Lower leg skin (tissue), 4 donors: Measurements from ENCODE around the gene METRNL. TPM values are rescaled to one million over a fixed set of nuclear protein-coding genes. Genes with fewer than 3 reads are reported as not detected.
"Not testable (repeated sequence)": the region's sequence is repeated elsewhere in the genome, so short reads cannot be mapped to it uniquely, and the experiment has no call there.

ENCODE experiments used
- DNase-seq, 2 donors: peaks; one replicate each; pipeline ENCODE4 v3.0.0-alpha.2; 2019; ENCODE audit warnings: low spot score in 2 of 2
- H3K4me3 ChIP-seq: fragments of 200-600 bp; sonication (generic); 2 replicates; pipeline ENCODE4 v1.5.1; 2017; ENCODE audit warnings: mild to moderate bottlenecking, low read depth; ENCODE audit not compliant: poor library complexity, severe bottlenecking
- POLR2A ChIP-seq, 2 donors: fragments of 450-650 bp; IDR thresholded peaks; one replicate each; pipeline ENCODE4 v1.6.1; 2016 to 2017; ENCODE audit warnings: antibody characterized with exemption in 2 of 2, mild to moderate bottlenecking in 1 of 2, moderate library complexity in 1 of 2
- WGBS, 2 donors: methylation state at CpG; one replicate each; pipeline ENCODE4 v1.1.5; 2018; 5-methylcytosine and 5-hydroxymethylcytosine counted together
- intact Hi-C: fragments of 100-400 bp; cut with DNase I; formaldehyde crosslinking; loops from one replicate; pipeline ENCODE4 v1.15.0; 2023; ENCODE audit warnings: low total_unique reads
- total RNA-seq, 4 donors: library from RNA; depleted of rRNA; stranded (reverse); fragments of >200 nt; gene quantifications; one replicate each; pipeline ENCODE4 v1.1.0, GENCODE V29; 2016
- TF ChIP-seq, protein P1 (sequence below), 3 donors: fragments of 450-650 bp; IDR thresholded peaks; one replicate each; pipeline ENCODE4 v1.5.1; 2016; ENCODE audit warnings: antibody characterized with exemption in 3 of 3, mild to moderate bottlenecking in 3 of 3, moderate library complexity in 2 of 3

METRNL gene
- total RNA-seq, 4 donors from 2014 or later: 208 to 343 (median 296) TPM

DNA sequence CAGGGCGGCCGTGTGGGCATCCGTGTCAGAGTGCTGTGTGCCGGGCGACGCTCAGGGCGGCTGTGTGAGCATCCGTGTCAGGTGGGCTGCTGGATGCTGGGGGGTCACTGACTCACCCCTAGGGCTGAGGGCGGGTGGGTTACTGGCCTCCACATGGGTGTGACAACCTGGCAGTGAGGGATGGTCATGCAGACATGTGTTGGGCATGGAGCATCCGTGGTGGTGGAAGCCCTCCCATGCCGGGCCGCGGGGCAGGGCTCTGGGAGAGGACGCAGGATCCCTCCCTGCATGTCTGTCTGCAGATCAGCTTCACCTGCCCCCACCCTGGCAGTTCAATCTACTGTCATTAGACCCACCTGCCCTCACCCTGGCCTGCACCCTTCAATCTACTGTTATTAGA, 56.3 kb downstream of the METRNL start:
- DNase-seq: peak in 1 of 2 donors; percentile 79
- H3K4me3 ChIP-seq: no peak overlapping the region
- no peak for TF ChIP-seq POLR2A (IDR thresholded peaks at IDR 0.05)
- TF ChIP-seq, protein P1, sequence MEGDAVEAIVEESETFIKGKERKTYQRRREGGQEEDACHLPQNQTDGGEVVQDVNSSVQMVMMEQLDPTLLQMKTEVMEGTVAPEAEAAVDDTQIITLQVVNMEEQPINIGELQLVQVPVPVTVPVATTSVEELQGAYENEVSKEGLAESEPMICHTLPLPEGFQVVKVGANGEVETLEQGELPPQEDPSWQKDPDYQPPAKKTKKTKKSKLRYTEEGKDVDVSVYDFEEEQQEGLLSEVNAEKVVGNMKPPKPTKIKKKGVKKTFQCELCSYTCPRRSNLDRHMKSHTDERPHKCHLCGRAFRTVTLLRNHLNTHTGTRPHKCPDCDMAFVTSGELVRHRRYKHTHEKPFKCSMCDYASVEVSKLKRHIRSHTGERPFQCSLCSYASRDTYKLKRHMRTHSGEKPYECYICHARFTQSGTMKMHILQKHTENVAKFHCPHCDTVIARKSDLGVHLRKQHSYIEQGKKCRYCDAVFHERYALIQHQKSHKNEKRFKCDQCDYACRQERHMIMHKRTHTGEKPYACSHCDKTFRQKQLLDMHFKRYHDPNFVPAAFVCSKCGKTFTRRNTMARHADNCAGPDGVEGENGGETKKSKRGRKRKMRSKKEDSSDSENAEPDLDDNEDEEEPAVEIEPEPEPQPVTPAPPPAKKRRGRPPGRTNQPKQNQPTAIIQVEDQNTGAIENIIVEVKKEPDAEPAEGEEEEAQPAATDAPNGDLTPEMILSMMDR (IDR thresholded peaks at IDR 0.05): no peak
- intact Hi-C loops: no loop called here
- WGBS, 2 donors: 92% methylated on average over 13 to 14 of the region's 14 CpGs

DNA sequence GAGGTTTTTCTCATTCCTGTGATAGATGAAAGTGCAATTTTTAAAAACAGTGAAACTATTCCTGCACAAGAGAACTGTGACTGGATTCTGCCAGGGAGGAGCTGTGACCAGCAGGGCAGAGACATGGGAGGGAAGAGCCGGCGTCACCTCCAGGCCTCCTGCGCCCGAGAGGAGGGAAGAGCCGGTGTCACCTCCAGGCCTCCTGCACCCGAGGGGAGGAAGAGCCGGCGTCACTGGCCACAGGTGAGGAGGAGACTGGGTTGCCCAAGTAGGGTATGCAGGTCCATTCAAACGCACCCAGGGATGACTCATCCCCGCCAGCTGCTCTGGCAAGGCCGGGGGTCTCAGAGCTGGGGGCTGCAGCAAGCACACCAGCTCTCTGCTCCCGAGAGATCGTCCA, 56.7 kb downstream of the METRNL start:
- 82 to 84% methylated on average over 13 of the region's 13 CpGs for WGBS, 2 donors
- DNase-seq: peak in 1 of 2 donors; percentile 72
- no peak for TF ChIP-seq POLR2A (IDR thresholded peaks at IDR 0.05)
- TF ChIP-seq, protein P1 (IDR thresholded peaks at IDR 0.05): no peak
- intact Hi-C loops: no loop called here
- H3K4me3 ChIP-seq: no peak overlapping the region

DNA sequence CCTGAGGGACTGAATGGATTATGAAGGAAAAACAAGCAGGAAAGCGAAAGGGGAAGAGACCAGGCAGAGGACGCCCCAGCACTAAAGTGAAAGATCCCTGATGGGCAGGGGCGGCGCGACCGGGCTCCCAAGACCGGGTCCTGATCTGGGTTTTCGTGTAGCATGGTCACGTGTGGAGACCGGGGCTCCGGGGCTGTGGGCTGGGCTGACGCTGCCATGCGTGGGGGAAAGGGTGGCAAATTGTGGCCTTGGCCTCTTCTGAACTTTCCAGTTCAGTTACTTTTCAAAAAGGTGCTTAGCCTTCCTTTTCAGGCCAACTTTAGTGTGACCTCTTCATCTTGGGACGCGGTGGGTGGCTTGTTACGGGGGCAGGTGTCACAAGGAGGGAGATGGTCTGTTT, 57.5 kb downstream of the METRNL start:
- WGBS, 2 donors: 90 to 94% methylated on average over 16 of the region's 16 CpGs
- peak in 1 of 2 donors; percentile 71 for DNase-seq
- intact Hi-C loops: no loop called here
- H3K4me3 ChIP-seq: no peak overlapping the region
- TF ChIP-seq POLR2A (IDR thresholded peaks at IDR 0.05): no peak
- TF ChIP-seq, protein P1 (IDR thresholded peaks at IDR 0.05): no peak

DNA sequence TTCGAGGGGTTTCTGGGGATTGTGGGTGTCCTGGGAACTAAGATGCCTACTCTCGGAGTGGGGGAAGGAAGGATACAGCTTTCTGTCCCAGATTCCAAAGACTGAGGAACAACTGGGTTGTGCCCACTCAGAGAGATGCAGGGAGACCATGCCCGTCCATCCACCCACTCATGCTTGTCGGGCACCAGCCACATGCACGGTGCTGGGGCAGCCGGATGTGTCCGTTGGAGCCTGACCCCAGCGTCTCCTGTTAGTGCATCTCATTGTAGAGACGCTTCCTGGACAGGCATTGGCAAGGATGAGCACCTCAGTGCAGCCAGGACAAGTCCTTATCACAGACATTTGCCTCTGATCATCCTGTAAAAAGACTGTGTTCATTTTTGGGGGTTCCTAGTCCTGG, 58.1 kb downstream of the METRNL start:
- no peak overlapping the region for H3K4me3 ChIP-seq
- intact Hi-C loops: no loop called here
- 87 to 88% methylated on average over 9 of the region's 9 CpGs for WGBS, 2 donors
- DNase-seq: peak in 1 of 2 donors; percentile 59
- TF ChIP-seq, protein P1 (IDR thresholded peaks at IDR 0.05): no peak
- no peak for TF ChIP-seq POLR2A (IDR thresholded peaks at IDR 0.05)

DNA sequence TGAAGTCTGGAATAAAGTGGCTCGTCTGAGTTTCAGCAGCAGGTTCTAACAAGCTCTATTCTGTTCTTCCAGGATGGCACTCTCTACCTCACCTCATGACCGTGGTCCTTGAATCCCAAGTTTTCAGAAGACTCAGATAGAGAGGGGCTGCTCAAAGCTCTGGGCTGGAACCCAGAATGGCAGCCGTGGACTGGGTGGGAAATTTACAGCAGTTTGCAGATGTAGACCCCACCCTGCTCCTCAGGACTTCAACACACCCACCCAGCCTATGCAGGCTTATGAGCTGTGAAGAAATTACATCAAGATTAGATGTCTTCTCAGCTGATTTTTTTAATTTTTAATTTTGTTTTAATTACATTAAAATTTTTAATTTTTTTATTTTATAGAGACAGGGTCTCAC, 59.4 kb downstream of the METRNL start:
- H3K4me3 ChIP-seq: no peak overlapping the region
- DNase-seq: peak in 1 of 2 donors; percentile 12
- WGBS, 2 donors: 50 to 72% methylated on average over 3 of the region's 3 CpGs
- no peak for TF ChIP-seq POLR2A (IDR thresholded peaks at IDR 0.05)
- TF ChIP-seq, protein P1 (IDR thresholded peaks at IDR 0.05): no peak
- intact Hi-C loops: no loop called here

DNA sequence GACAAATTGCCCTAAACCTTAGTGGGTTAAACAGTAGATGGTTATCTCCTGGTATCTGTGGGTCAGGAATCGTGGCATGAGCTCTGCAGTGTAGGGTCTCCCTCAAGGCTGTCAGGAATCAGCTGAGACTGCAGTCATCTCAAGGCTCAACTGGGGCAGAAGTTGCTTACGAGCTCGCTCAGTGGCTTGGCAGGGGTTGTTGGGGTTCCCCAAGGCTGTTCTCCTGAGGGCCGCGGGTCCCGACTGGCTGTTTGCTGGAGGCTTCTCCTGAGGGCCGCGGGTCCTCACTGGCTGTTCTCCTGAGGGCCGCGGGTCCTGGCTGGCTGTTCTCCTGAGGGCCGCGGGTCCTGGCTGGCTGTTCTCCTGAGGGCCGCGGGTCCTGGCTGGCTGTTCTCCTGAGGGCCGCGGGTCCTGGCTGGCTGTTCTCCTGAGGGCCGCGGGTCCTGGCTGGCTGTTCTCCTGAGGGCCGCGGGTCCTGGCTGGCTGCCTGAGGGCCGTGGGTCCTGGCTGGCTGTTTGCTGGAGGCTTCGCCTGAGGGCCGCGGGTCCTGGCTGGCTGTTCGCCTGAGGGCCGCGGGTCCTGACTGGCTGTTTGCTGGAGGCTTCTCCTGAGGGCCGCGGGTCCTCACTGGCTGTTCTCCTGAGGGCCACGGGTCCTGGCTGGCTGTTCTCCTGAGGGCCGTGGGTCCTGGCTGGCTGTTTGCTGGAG, 60.3 kb downstream of the METRNL start:
- 84% methylated on average over 11 to 29 of the region's 31 CpGs for WGBS, 2 donors
- H3K4me3 ChIP-seq, intact Hi-C loops: not testable (repeated sequence)
- DNase-seq: peak in 1 of 2 donors; percentile 64

DNA sequence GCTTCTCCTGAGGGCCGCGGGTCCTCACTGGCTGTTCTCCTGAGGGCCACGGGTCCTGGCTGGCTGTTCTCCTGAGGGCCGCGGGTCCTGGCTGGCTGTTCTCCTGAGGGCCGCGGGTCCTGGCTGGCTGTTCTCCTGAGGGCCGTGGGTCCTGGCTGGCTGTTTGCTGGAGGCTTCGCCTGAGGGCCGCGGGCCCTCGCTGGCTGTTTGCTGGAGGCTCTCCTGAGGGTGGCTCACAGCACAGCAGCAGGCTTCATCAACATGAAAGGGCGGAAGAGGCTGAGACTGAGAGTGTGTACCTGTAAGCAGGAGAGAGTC, 60.8 kb downstream of the METRNL start:
- H3K4me3 ChIP-seq, intact Hi-C loops: not testable (repeated sequence)
- peak in 1 of 2 donors; percentile 61 for DNase-seq
- 82 to 91% methylated on average over 12 to 13 of the region's 13 CpGs for WGBS, 2 donors
